H1 (cell line): ENCODE data around the gene GSE1. TPM values are rescaled to one million over a fixed set of nuclear protein-coding genes. Genes with fewer than 3 reads are reported as not detected.

Experiments used
- CHD1 ChIP-seq: IDR thresholded peaks from 2 replicates; pipeline ENCODE4 v1.6.1; 2012; ENCODE audit warnings: low read depth, low read length, improper control_type of control experiment
- HDAC2 ChIP-seq, 2 experiments: fragments of 300-600 bp in 1 of 2; sonication (generic) in 1 of 2; IDR thresholded peaks; 2 replicates each; pipeline ENCODE4 v1.6.1; 2011 to 2012; ENCODE audit warnings: low read depth in 2 of 2, low read length in 2 of 2, mild to moderate bottlenecking in 2 of 2, moderate library complexity in 2 of 2, borderline replicate concordance in 1 of 2, inconsistent platforms in 1 of 2
- KDM1A ChIP-seq: fragments of 200-600, 300-600 bp; sonication (generic); IDR thresholded peaks from 2 replicates; pipeline ENCODE4 v1.7.1; 2016; ENCODE audit warnings: mild to moderate bottlenecking, low read length, borderline replicate concordance
- RAD21 ChIP-seq, 2 experiments: IDR thresholded peaks in 1 of 2; conservative IDR thresholded peaks in 1 of 2; 2 replicates each; pipeline ENCODE4 v1.6.1; 2011; ENCODE audit warnings: low read depth in 2 of 2, low read length in 2 of 2, improper control_type of control experiment in 1 of 2, inconsistent platforms in 1 of 2, mild to moderate bottlenecking in 1 of 2, moderate library complexity in 1 of 2
- RBBP5 ChIP-seq: IDR thresholded peaks from 2 replicates; pipeline ENCODE4 v1.7.1; 2012; ENCODE audit warnings: low read depth, mild to moderate bottlenecking, inconsistent platforms, low read length, moderate library complexity, borderline replicate concordance
- polyA plus RNA-seq, 7 experiments: library from polyadenylated mRNA; depleted of rRNA in 3 of 7; stranded (reverse) in 5 of 7; unstranded in 2 of 7; fragments of >200 nt in 5 of 7; fragments of 200-250 nt in 2 of 7; gene quantifications; 1 replicate in 5 of 7; 2 replicates in 1 of 7; 4 replicates in 1 of 7; pipeline versions ENCODE4 v1.2.1 to v1.2.3, GENCODE V29; 2011 to 2013; ENCODE audit warnings: missing spikeins in 2 of 7, mixed read lengths in 2 of 7
- total RNA-seq: library from RNA; stranded (reverse); fragmentation: NEBNext Ultra II Directional; extraction: Animal tissue kit (Norgen Biotek cat#: 25700); gene quantifications from 2 replicates; pipeline ENCODE4 v1.2.1, GENCODE V29; 2021
- TF ChIP-seq, protein P1 (sequence below): IDR thresholded peaks from 2 replicates; pipeline ENCODE4 v1.6.1; 2012; ENCODE audit warnings: inconsistent platforms

Gene GSE1
- total and polyA plus RNA-seq, 2 of the 8 experiments (the other 6 are each of a cell fraction or from before 2014, with no cell fraction given), result 26.0 to 65.6 TPM

DNA sequence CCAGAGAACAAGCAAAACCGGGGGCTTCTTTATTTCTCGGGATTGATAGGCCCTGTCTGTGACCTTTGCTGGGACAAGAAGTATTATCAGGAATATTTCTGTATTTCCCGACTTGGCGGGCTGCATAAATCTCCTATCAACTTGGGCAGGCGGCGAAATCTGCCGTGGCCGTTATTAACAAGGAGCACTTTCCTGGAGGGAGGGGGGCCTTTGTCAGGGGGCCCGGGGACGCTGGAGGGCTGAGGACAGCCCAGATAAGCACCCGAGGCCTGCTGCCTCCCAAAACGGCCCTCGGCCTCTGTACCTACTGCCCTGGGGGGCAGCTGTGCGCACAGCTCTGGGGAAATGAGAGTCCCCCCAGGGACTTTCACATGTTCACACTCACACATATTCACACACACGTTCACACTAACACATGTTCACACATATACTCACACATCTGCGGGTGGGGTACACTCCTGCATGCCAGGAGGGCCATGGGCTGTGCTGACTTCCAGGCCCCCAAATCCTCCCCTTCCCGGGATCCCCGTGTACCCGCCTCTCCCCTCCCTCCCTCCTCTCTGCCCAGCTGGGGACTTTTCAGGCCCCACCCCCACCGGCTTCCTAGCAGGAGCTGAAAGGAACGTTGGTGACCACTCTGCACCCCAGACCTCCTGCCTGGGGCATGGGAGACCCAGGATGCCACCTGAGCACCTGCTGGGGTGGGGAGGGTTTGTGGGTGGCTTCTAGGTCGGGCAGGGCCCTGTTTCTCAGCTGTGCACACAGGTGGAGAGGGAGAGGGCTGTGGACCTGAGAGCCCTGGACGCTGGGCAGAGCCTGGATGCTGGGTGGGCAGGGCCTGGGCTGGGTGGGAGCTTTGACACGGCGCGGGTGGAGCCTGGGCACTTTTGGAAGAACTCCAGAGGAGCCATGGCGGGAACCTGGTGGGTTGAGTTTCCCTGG is 24.3 kb upstream of the GSE1 start (continued):
- no peak for TF ChIP-seq CHD1
- TF ChIP-seq HDAC2 (IDR thresholded peaks at IDR 0.05; ENCODE audit: borderline replicate concordance in 1 of 2, low read depth in 2 of 2, low read length in 2 of 2), result no peak
- TF ChIP-seq RAD21 (IDR thresholded peaks at IDR 0.05 in 1 of 2, conservative IDR thresholded peaks at IDR 0.05 in 1 of 2; ENCODE audit: low read depth in 2 of 2, low read length in 2 of 2), result no peak
- TF ChIP-seq KDM1A, result no peak
- no peak for TF ChIP-seq RBBP5
- TF ChIP-seq, protein P1, sequence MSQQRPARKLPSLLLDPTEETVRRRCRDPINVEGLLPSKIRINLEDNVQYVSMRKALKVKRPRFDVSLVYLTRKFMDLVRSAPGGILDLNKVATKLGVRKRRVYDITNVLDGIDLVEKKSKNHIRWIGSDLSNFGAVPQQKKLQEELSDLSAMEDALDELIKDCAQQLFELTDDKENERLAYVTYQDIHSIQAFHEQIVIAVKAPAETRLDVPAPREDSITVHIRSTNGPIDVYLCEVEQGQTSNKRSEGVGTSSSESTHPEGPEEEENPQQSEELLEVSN, result no peak
